ENCODE results near the gene STRN3.
"Not testable (repeated sequence)": the region's sequence is repeated elsewhere in the genome, so short reads cannot be mapped to it uniquely, and the experiment has no call there.

STRN3 gene

DNA sequence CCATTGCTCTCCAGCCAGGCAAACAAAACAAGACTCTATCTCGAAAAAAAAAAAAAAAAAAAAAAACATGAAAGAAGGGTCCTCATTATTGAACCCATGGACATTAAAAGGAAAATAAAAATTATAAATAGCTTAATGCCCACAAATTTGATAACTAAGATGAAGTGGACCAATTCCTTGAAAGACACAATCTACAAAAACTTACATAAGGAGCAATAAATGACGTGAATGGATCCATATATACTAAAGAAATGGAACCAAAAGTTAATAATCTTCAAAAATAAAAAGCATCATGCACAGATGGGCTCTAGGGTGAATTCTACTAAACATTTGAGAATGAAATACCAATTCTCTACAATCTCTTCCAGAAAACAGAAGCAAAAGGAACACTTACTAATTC is 48.4 kb downstream of the STRN3 start:
- no peak for DNase-seq (ENCODE audit: insufficient read length, low spot score)
- no peak for FAIRE-seq

GRCh38 chr14:30974628-30975027 is 51.6 kb downstream of the STRN3 start:
- TF ChIP-seq TAF1 (IDR thresholded peaks at IDR 0.05; ENCODE audit: low read depth, low read length) (no peak), PAX5 (IDR thresholded peaks at IDR 0.05; ENCODE audit: insufficient read depth, low read length, severe bottlenecking) (no peak), SPI1 (IDR thresholded peaks at IDR 0.05; ENCODE audit: low read depth, low read length) (no peak), POLR2A (IDR thresholded peaks at IDR 0.05; ENCODE audit: low read depth, low read length) (no peak), POLR2AphosphoS5 (IDR thresholded peaks at IDR 0.05; ENCODE audit: low read depth, low read length) (no peak), POU2F2 (IDR thresholded peaks at IDR 0.05; ENCODE audit: low read depth, low read length) (no peak)
- no peak for FAIRE-seq

More for the DNA sequence above, 48.4 kb downstream of the STRN3 start:
- TF ChIP-seq SPI1 (IDR thresholded peaks at IDR 0.05; ENCODE audit: low read depth, low read length) (no peak), POU2F2 (IDR thresholded peaks at IDR 0.05; ENCODE audit: low read depth, low read length) (no peak), PAX5 (IDR thresholded peaks at IDR 0.05; ENCODE audit: insufficient read depth, low read length, severe bottlenecking) (no peak), POLR2AphosphoS5 (IDR thresholded peaks at IDR 0.05; ENCODE audit: low read depth, low read length) (no peak), TAF1 (IDR thresholded peaks at IDR 0.05; ENCODE audit: low read depth, low read length) (no peak)

GRCh38 chr14:30972882-30973582 is 53.1 kb downstream of the STRN3 start:
- TF ChIP-seq POLR2AphosphoS5 (IDR thresholded peaks at IDR 0.05; ENCODE audit: low read depth, low read length) (no peak), POLR2A (IDR thresholded peaks at IDR 0.05; ENCODE audit: low read depth, low read length) (no peak), SPI1 (IDR thresholded peaks at IDR 0.05; ENCODE audit: low read depth, low read length) (no peak), PAX5 (IDR thresholded peaks at IDR 0.05; ENCODE audit: insufficient read depth, low read length, severe bottlenecking) (no peak), TAF1 (IDR thresholded peaks at IDR 0.05; ENCODE audit: low read depth, low read length) (no peak), POU2F2 (IDR thresholded peaks at IDR 0.05; ENCODE audit: low read depth, low read length) (no peak)
- DNase-seq (ENCODE audit: insufficient read length, low spot score) (no peak), FAIRE-seq (no peak)

More at GRCh38 chr14:30974628-30975027, 51.6 kb downstream of the STRN3 start:
- no peak for DNase-seq (ENCODE audit: insufficient read length, low spot score)

DNA sequence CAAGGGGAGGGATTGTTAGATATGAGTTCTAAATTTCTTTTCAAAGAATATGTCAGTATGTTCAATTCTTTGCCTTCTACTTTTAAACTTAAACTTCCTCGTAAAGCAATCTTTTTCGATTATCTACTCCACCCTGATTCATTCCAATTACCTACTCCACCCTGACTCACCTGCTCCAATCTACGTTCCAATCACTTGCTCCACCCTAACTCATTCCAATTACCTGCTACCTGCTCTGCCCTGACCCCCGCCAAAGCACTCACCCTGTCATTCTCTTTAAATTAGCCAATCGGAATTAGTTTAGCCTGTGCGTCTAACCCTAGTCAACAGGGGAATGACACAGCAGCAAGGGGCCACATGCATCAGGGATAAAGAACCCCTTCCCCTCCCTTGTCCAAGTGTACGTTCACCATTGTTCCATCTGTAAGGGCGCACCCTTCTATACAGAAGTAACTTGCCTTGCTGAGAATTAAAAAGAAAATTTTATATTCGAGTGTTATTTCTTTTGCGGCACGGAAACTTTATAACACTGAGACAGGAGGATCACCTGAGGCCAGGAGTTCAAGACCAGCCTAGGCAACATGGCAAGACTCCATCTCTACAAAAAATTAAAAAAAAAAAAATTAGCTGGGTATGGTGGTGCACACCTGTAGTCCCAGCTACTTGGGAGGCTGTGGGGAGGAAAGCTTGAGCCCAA is 54.0 kb downstream of the STRN3 start:
- DNase-seq (ENCODE audit: insufficient read length, low spot score); FAIRE-seq: not testable (repeated sequence)

DNA sequence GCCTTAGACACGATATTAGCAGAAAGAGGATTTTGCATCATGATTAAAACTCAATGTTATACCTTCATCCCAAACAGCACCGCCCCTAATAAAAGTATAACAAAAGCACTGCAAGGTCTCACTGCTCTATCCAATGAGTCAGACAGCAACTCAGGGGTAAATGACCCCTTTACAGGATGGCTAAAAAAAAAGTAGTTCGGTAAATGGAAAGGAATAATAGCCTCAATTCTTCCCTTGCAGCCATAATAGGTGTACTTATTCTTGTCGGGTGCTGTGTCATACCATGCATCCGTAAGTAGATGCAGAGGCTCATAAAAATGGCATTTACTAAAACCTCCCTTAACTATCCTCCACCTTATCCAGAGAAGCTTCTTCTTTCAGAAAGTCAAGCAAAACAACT is 54.6 kb downstream of the STRN3 start:
- FAIRE-seq: no peak
- no peak for TF ChIP-seq PAX5 (IDR thresholded peaks at IDR 0.05; ENCODE audit: insufficient read depth, low read length, severe bottlenecking)
- no peak for TF ChIP-seq POLR2A (IDR thresholded peaks at IDR 0.05; ENCODE audit: low read depth, low read length)
- no peak for TF ChIP-seq SPI1 (IDR thresholded peaks at IDR 0.05; ENCODE audit: low read depth, low read length)
- TF ChIP-seq POLR2AphosphoS5 (IDR thresholded peaks at IDR 0.05; ENCODE audit: low read depth, low read length): no peak
- no peak for TF ChIP-seq POU2F2 (IDR thresholded peaks at IDR 0.05; ENCODE audit: low read depth, low read length)
- TF ChIP-seq TAF1 (IDR thresholded peaks at IDR 0.05; ENCODE audit: low read depth, low read length): no peak

GRCh38 chr14:30969796-30970195 is 56.4 kb downstream of the STRN3 start:
- not testable (repeated sequence) for DNase-seq (ENCODE audit: insufficient read length, low spot score); FAIRE-seq

More for the DNA sequence above, 54.6 kb downstream of the STRN3 start:
- DNase-seq (ENCODE audit: insufficient read length, low spot score): no peak

- DNase-seq (ENCODE audit: insufficient read length, low spot score); FAIRE-seq: not testable (repeated sequence)
Observed at GRCh38 chr14:30967364-30968098, 58.6 kb downstream of the STRN3 start.

DNA sequence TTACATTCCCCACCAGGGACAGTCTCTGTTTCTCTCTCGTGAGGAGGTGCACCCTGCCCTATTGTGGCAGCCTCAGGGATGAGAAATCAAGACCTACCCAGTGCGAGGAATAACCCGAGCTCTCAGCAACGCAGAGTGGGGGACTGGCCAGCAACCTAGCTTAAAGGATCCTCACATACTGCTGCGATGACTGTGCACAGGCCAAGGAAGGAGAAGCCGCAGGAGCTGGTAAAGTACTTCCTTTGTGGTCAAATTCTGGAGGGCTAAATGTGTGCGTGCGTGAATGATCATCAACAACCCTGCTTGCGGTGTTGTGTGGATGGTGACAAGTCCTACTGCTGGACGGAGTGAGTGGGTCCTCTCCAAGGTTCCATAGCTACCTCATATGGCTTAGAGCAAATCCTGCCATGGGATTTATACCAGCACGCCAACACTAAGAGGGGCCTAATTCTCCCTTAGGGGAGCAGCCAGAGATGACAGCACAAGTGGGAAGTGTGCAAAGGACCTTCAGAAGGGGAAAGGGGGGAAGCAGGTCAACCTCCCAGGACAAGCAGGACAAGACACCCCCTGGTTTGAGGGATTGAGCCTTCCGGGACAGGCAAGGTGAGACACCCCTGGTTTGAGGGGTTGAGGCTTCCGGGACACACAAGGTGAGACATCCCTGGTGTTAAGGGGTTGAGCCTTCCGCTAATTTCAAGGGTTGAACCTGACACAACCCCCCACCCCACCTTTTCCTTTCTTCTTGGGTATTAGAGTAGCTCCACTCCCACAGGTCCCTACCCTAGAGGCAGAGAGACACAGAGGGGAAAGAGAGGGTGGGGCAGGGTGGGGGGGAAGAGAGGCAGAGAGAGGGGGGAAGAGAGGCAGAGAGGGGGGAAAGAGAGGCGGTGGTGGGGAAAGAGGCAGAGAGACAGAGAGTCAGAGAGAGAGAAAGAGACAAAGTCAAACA is 59.5 kb downstream of the STRN3 start:
- DNase-seq (ENCODE audit: insufficient read length, low spot score) (no peak), FAIRE-seq (no peak)
- no peak for TF ChIP-seq POU2F2 (IDR thresholded peaks at IDR 0.05; ENCODE audit: low read depth, low read length)
- no peak for TF ChIP-seq POLR2AphosphoS5 (IDR thresholded peaks at IDR 0.05; ENCODE audit: low read depth, low read length)
- TF ChIP-seq SPI1 (IDR thresholded peaks at IDR 0.05; ENCODE audit: low read depth, low read length): no peak
- no peak for TF ChIP-seq POLR2A (IDR thresholded peaks at IDR 0.05; ENCODE audit: low read depth, low read length)
- TF ChIP-seq PAX5 (IDR thresholded peaks at IDR 0.05; ENCODE audit: insufficient read depth, low read length, severe bottlenecking): no peak
- TF ChIP-seq TAF1 (IDR thresholded peaks at IDR 0.05; ENCODE audit: low read depth, low read length): no peak

- FAIRE-seq: not testable (repeated sequence)
Observed at GRCh38 chr14:30965861-30966260, 60.3 kb downstream of the STRN3 start.

GRCh38 chr14:30962537-30962936 is 63.6 kb downstream of the STRN3 start:
- not testable (repeated sequence) for FAIRE-seq; DNase-seq (ENCODE audit: insufficient read length, low spot score)

More at GRCh38 chr14:30965861-30966260, 60.3 kb downstream of the STRN3 start:
- not testable (repeated sequence) for DNase-seq (ENCODE audit: insufficient read length, low spot score)

Data from GM12891 (cell line).